ENCODE measurements around the gene MATN1.

MATN1 gene

GRCh38 chr1:30728340-30728739, 5.0 kb upstream of the MATN1 start:
- Histone ChIP-seq H3K27ac (ENCODE audit: low read depth, low read length) (no peak overlapping the region), H3K9me3 (ENCODE audit: insufficient read depth, low read depth, low read length) (no peaks in the 10 kb centered on the region), H3K36me3 (ENCODE audit: insufficient read depth, low read length) (no peaks in the 10 kb centered on the region), H3K9ac (ENCODE audit: low read depth, low read length) (no peak overlapping the region), H3K27me3 (ENCODE audit: insufficient read depth, low read length) (no peaks in the 10 kb centered on the region), H3K4me3 (ENCODE audit: low read length) (no peak overlapping the region), H3K4me1 (ENCODE audit: insufficient read depth, low read length) (peaks cover 31% of the 10 kb centered on the region)
- WGBS, result 67% methylated on average over 8 of the region's 8 CpGs

GRCh38 chr1:30727824-30728223, 4.4 kb upstream of the MATN1 start:
- Histone ChIP-seq H3K9ac (ENCODE audit: low read depth, low read length) (0 out of 2 replicates have a peak overlapping the region, but pooled peaks have one; percentile 9), H3K9me3 (ENCODE audit: insufficient read depth, low read depth, low read length) (no peaks in the 10 kb centered on the region), H3K4me1 (ENCODE audit: insufficient read depth, low read length) (peaks cover 26% of the 10 kb centered on the region), H3K27me3 (ENCODE audit: insufficient read depth, low read length) (no peaks in the 10 kb centered on the region), H3K4me3 (ENCODE audit: low read length) (no peak overlapping the region), H3K36me3 (ENCODE audit: insufficient read depth, low read length) (no peaks in the 10 kb centered on the region), H3K27ac (ENCODE audit: low read depth, low read length) (peak overlapping the region; percentile 51; the same call in 1 of the 2 replicates)
- WGBS, result 76% methylated on average over 2 of the region's 2 CpGs

- WGBS, result 77% methylated on average over 15 of the region's 15 CpGs
- Histone ChIP-seq H3K9ac (ENCODE audit: low read depth, low read length) (peak overlapping the region; percentile 9; the same call in 1 of the 2 replicates), H3K4me1 (ENCODE audit: insufficient read depth, low read length) (peaks cover 20% of the 10 kb centered on the region), H3K36me3 (ENCODE audit: insufficient read depth, low read length) (no peaks in the 10 kb centered on the region), H3K9me3 (ENCODE audit: insufficient read depth, low read depth, low read length) (no peaks in the 10 kb centered on the region), H3K4me3 (ENCODE audit: low read length) (no peak overlapping the region), H3K27ac (ENCODE audit: low read depth, low read length) (peak overlapping the region; percentile 51), H3K27me3 (ENCODE audit: insufficient read depth, low read length) (no peaks in the 10 kb centered on the region)
Observed at GRCh38 chr1:30726773-30727684, 3.6 kb upstream of the MATN1 start.

- Histone ChIP-seq H3K27ac (ENCODE audit: low read depth, low read length) (no peak overlapping the region), H3K9me3 (ENCODE audit: insufficient read depth, low read depth, low read length) (no peaks in the 10 kb centered on the region), H3K27me3 (ENCODE audit: insufficient read depth, low read length) (no peaks in the 10 kb centered on the region), H3K4me3 (ENCODE audit: low read length) (no peak overlapping the region), H3K4me1 (ENCODE audit: insufficient read depth, low read length) (peaks cover 20% of the 10 kb centered on the region), H3K9ac (ENCODE audit: low read depth, low read length) (no peak overlapping the region), H3K36me3 (ENCODE audit: insufficient read depth, low read length) (no peaks in the 10 kb centered on the region)
- 73% methylated on average over 7 of the region's 7 CpGs for WGBS
Observed at GRCh38 chr1:30726236-30726635, 2.9 kb upstream of the MATN1 start.

- whole genome bisulfite sequencing, result 86% methylated on average over 16 of the region's 17 CpGs
- H3K9me3 ChIP-seq (ENCODE audit: insufficient read depth, low read depth, low read length), result no peaks in the 10 kb centered on the region
- H3K4me3 ChIP-seq (ENCODE audit: low read length), result no peak overlapping the region
- H3K36me3 ChIP-seq (ENCODE audit: insufficient read depth, low read length), result no peaks in the 10 kb centered on the region
- peaks cover 20% of the 10 kb centered on the region for H3K4me1 ChIP-seq (ENCODE audit: insufficient read depth, low read length)
- no peaks in the 10 kb centered on the region for H3K27me3 ChIP-seq (ENCODE audit: insufficient read depth, low read length)
- H3K27ac ChIP-seq (ENCODE audit: low read depth, low read length), result no peak overlapping the region
- H3K9ac ChIP-seq (ENCODE audit: low read depth, low read length), result no peak overlapping the region
Observed at GRCh38 chr1:30725450-30726095, 2.2 kb upstream of the MATN1 start.

GRCh38 chr1:30724655-30725421, 1.5 kb upstream of the MATN1 start:
- Histone ChIP-seq H3K9me3 (ENCODE audit: insufficient read depth, low read depth, low read length) (no peaks in the 10 kb centered on the region), H3K36me3 (ENCODE audit: insufficient read depth, low read length) (no peaks in the 10 kb centered on the region), H3K27ac (ENCODE audit: low read depth, low read length) (no peak overlapping the region), H3K27me3 (ENCODE audit: insufficient read depth, low read length) (no peaks in the 10 kb centered on the region), H3K9ac (ENCODE audit: low read depth, low read length) (no peak overlapping the region), H3K4me3 (ENCODE audit: low read length) (no peak overlapping the region), H3K4me1 (ENCODE audit: insufficient read depth, low read length) (peaks cover 20% of the 10 kb centered on the region)
- WGBS, result 91% methylated on average over 5 of the region's 5 CpGs

- WGBS, result 93% methylated on average over 2 of the region's 2 CpGs
- no peak overlapping the region for H3K27ac ChIP-seq (ENCODE audit: low read depth, low read length)
- H3K36me3 ChIP-seq (ENCODE audit: insufficient read depth, low read length), result no peaks in the 10 kb centered on the region
Observed at GRCh38 chr1:30724175-30724574, 790 bp upstream of the MATN1 start.

GRCh38 chr1:30721812-30722537, 1.4 kb downstream of the MATN1 start:
- Histone ChIP-seq H3K4me1 (ENCODE audit: insufficient read depth, low read length) (peaks cover 7% of the 10 kb centered on the region; the same call in 1 of the 2 replicates), H3K9me3 (ENCODE audit: insufficient read depth, low read depth, low read length) (no peaks in the 10 kb centered on the region), H3K27ac (ENCODE audit: low read depth, low read length) (no peak overlapping the region), H3K36me3 (ENCODE audit: insufficient read depth, low read length) (no peaks in the 10 kb centered on the region), H3K4me3 (ENCODE audit: low read length) (no peak overlapping the region), H3K9ac (ENCODE audit: low read depth, low read length) (no peak overlapping the region), H3K27me3 (ENCODE audit: insufficient read depth, low read length) (no peaks in the 10 kb centered on the region)
- 92% methylated on average over 9 of the region's 9 CpGs for WGBS

More at GRCh38 chr1:30724175-30724574, 790 bp upstream of the MATN1 start:
- Histone ChIP-seq H3K27me3 (ENCODE audit: insufficient read depth, low read length) (no peaks in the 10 kb centered on the region), H3K4me3 (ENCODE audit: low read length) (no peak overlapping the region), H3K4me1 (ENCODE audit: insufficient read depth, low read length) (peaks cover 20% of the 10 kb centered on the region), H3K9ac (ENCODE audit: low read depth, low read length) (no peak overlapping the region), H3K9me3 (ENCODE audit: insufficient read depth, low read depth, low read length) (no peaks in the 10 kb centered on the region)

GRCh38 chr1:30721341-30721793, 2.0 kb downstream of the MATN1 start:
- peaks cover 1% of the 10 kb centered on the region; the same call in 1 of the 2 replicates for H3K4me1 ChIP-seq (ENCODE audit: insufficient read depth, low read length)
- H3K36me3 ChIP-seq (ENCODE audit: insufficient read depth, low read length), result no peaks in the 10 kb centered on the region
- no peak overlapping the region for H3K4me3 ChIP-seq (ENCODE audit: low read length)
- no peaks in the 10 kb centered on the region for H3K27me3 ChIP-seq (ENCODE audit: insufficient read depth, low read length)
- H3K9me3 ChIP-seq (ENCODE audit: insufficient read depth, low read depth, low read length), result no peaks in the 10 kb centered on the region
- no peak overlapping the region for H3K27ac ChIP-seq (ENCODE audit: low read depth, low read length)
- WGBS, result 95% methylated on average over 27 of the region's 27 CpGs
- H3K9ac ChIP-seq (ENCODE audit: low read depth, low read length), result no peak overlapping the region

All from HUES64 (cell line).